Measurements from ENCODE around the gene S100A9.

Gene S100A9

GRCh38 chr1:153361480-153362109, 3.9 kb downstream of the S100A9 start:
- DNase-seq: no peak

- no peak for DNase-seq
Observed at GRCh38 chr1:153362187-153362775, 4.6 kb downstream of the S100A9 start.

- no peak for DNase-seq
Observed at GRCh38 chr1:153363641-153364040, 6.0 kb downstream of the S100A9 start.

- DNase-seq: no peak
Observed at GRCh38 chr1:153364156-153364555, 6.5 kb downstream of the S100A9 start.

GRCh38 chr1:153364766-153365666, 7.4 kb downstream of the S100A9 start:
- DNase-seq: no peak

GRCh38 chr1:153365696-153366095, 8.0 kb downstream of the S100A9 start:
- DNase-seq: no peak

- DNase-seq: no peak
Observed at GRCh38 chr1:153366261-153366660, 8.6 kb downstream of the S100A9 start.

- DNase-seq: no peak
Observed at GRCh38 chr1:153367090-153367489, 9.4 kb downstream of the S100A9 start.

GRCh38 chr1:153368495-153368894, 10.8 kb downstream of the S100A9 start:
- DNase-seq: no peak

GRCh38 chr1:153370146-153370545, 12.5 kb downstream of the S100A9 start:
- DNase-seq: no peak

GRCh38 chr1:153371231-153371630, 13.6 kb downstream of the S100A9 start:
- no peak for DNase-seq

- no peak for DNase-seq
Observed at GRCh38 chr1:153372571-153372970, 14.9 kb downstream of the S100A9 start.

GRCh38 chr1:153374071-153374470, 16.4 kb downstream of the S100A9 start:
- DNase-seq: no peak

GRCh38 chr1:153375511-153375910, 17.9 kb downstream of the S100A9 start, which contains the start of gene S100A12:
S100A12 (minus strand) TSS chr1:153375621; CDS start chr1:153374592, 1,029 bp downstream.
- DNase-seq: no peak

- DNase-seq: no peak
Observed at GRCh38 chr1:153379591-153379990, 21.9 kb downstream of the S100A9 start.

- no peak for DNase-seq
Observed at GRCh38 chr1:153380711-153381110, 23.1 kb downstream of the S100A9 start.

GRCh38 chr1:153384958-153385580, 27.4 kb downstream of the S100A9 start:
- no peak for DNase-seq

GRCh38 chr1:153386500-153386901, 28.8 kb downstream of the S100A9 start:
- no peak for DNase-seq

GRCh38 chr1:153387001-153387400, 29.3 kb downstream of the S100A9 start:
- DNase-seq: no peak

GRCh38 chr1:153387785-153388184, 30.1 kb downstream of the S100A9 start:
- DNase-seq: no peak

GRCh38 chr1:153389401-153389800, 31.7 kb downstream of the S100A9 start:
- no peak for DNase-seq

GRCh38 chr1:153389973-153390879, 32.6 kb downstream of the S100A9 start:
- no peak for DNase-seq

All from DMS153 (cell line).